HEK293 (cell line): Measurements from ENCODE around the gene CKMT2.

Source experiments
- CTCF ChIA-PET: fragments of 350-600 bp; formaldehyde crosslinking; extraction: SDS; loops from one replicate; lab custom pipeline; 2021; ENCODE audit warnings: antibody characterized with exemption; lab: Yijun Ruan, JAX
- POLR2A ChIA-PET: fragments of 300-600 bp; formaldehyde crosslinking; extraction: SDS; loops from one replicate; lab custom pipeline; 2020; ENCODE audit warnings: antibody characterized with exemption, inconsistent platforms; lab: Yijun Ruan, JAX
- H3K27ac ChIP-seq: fragments of 200-500 bp; sonication (Bioruptor generic); 2 replicates; pipeline ENCODE4 v1.5.1; 2014; ENCODE audit warnings: low read depth, low read length, control low read depth, inconsistent platforms; ENCODE audit errors: extremely low read depth
- H3K36me3 ChIP-seq, 2 experiments: fragments of 200-500 bp in 1 of 2; sonication (Bioruptor generic) in 1 of 2; 1 replicate in 1 of 2; 2 replicates in 1 of 2; pipeline ENCODE4 v1.5.1; 2014 to 2017; ENCODE audit warnings: inconsistent platforms in 2 of 2, low read length in 2 of 2; ENCODE audit not compliant: control insufficient read depth in 2 of 2, insufficient read depth in 1 of 2
- H3K4me1 ChIP-seq: fragments of 200-500 bp; sonication (Bioruptor generic); 2 replicates; pipeline ENCODE4 v1.5.1; 2014; ENCODE audit warnings: mild to moderate bottlenecking, low read length, inconsistent platforms; ENCODE audit not compliant: control insufficient read depth, insufficient read depth
- H3K4me3 ChIP-seq: 2 replicates; pipeline ENCODE4 v1.5.1; 2011; ENCODE audit warnings: low read depth, mild to moderate bottlenecking, control low read depth, low read length, moderate library complexity
- H3K9me3 ChIP-seq: fragments of 200-500 bp; sonication (Bioruptor generic); 2 replicates; pipeline ENCODE4 v1.5.1; 2014; ENCODE audit warnings: low read depth, low read length, inconsistent platforms; ENCODE audit not compliant: control insufficient read depth, insufficient read depth
- BCL11A ChIP-seq: fragments of 450-650 bp; formaldehyde crosslinking; IDR thresholded peaks from 2 replicates; pipeline ENCODE4 v1.5.1; 2016; ENCODE audit warnings: low read depth, missing biosample characterization, missing genetic modification characterization
- HOXA7 ChIP-seq: sonication (generic); formaldehyde crosslinking; IDR thresholded peaks from 2 replicates; pipeline ENCODE4 v1.8.1; 2022; ENCODE audit warnings: missing genetic modification reagents, borderline replicate concordance
- KLF10 ChIP-seq: fragments of 450-650 bp; IDR thresholded peaks from 2 replicates; pipeline ENCODE4 v1.5.1; 2018; ENCODE audit warnings: missing biosample characterization, mild to moderate bottlenecking, missing genetic modification characterization
- OVOL3 ChIP-seq: fragments of 450-650 bp; formaldehyde crosslinking; IDR thresholded peaks from 2 replicates; pipeline ENCODE4 v1.5.1; 2016; ENCODE audit warnings: missing biosample characterization, missing genetic modification characterization
- RBAK ChIP-seq: fragments of 450-650 bp; formaldehyde crosslinking; IDR thresholded peaks from 2 replicates; pipeline ENCODE4 v1.5.1; 2016; ENCODE audit warnings: missing biosample characterization, missing genetic modification characterization
- REPIN1 ChIP-seq: fragments of 450-650 bp; formaldehyde crosslinking; IDR thresholded peaks from 2 replicates; pipeline ENCODE4 v1.5.1; 2017; ENCODE audit warnings: missing biosample characterization, missing genetic modification characterization, low read depth
- ZBTB44 ChIP-seq: fragments of 450-650 bp; IDR thresholded peaks from 2 replicates; pipeline ENCODE4 v1.5.1; 2018; ENCODE audit warnings: missing biosample characterization, mild to moderate bottlenecking, missing genetic modification characterization
- ZEB2 ChIP-seq: fragments of 450-650 bp; formaldehyde crosslinking; IDR thresholded peaks from 2 replicates; pipeline ENCODE4 v1.5.1; 2016; ENCODE audit warnings: missing biosample characterization, missing genetic modification characterization
- ZFP3 ChIP-seq: fragments of 450-650 bp; formaldehyde crosslinking; IDR thresholded peaks from 2 replicates; pipeline ENCODE4 v1.5.1; 2016; ENCODE audit warnings: low read depth, missing biosample characterization, missing genetic modification characterization
- ZFP41 ChIP-seq: fragments of 450-650 bp; formaldehyde crosslinking; IDR thresholded peaks from 2 replicates; pipeline ENCODE4 v1.5.1; 2016; ENCODE audit warnings: missing biosample characterization, missing genetic modification characterization, borderline replicate concordance
- ZNF146 ChIP-seq: fragments of 450-650 bp; formaldehyde crosslinking; IDR thresholded peaks from 2 replicates; pipeline ENCODE4 v1.5.1; 2016; ENCODE audit warnings: missing biosample characterization, missing genetic modification characterization
- ZNF16 ChIP-seq: fragments of 450-650 bp; formaldehyde crosslinking; IDR thresholded peaks from 2 replicates; pipeline ENCODE4 v1.5.1; 2016; ENCODE audit warnings: low read depth, missing biosample characterization, missing genetic modification characterization
- ZNF174 ChIP-seq: fragments of 450-650 bp; formaldehyde crosslinking; IDR thresholded peaks from 2 replicates; pipeline ENCODE4 v1.5.0; 2017; ENCODE audit warnings: missing biosample characterization, mild to moderate bottlenecking, missing genetic modification characterization
- ZNF202 ChIP-seq: fragments of 450-650 bp; formaldehyde crosslinking; IDR thresholded peaks from 2 replicates; pipeline ENCODE4 v1.5.1; 2016; ENCODE audit warnings: missing biosample characterization, missing genetic modification characterization, borderline replicate concordance
- ZNF292 ChIP-seq: fragments of 450-650 bp; formaldehyde crosslinking; IDR thresholded peaks from 2 replicates; pipeline ENCODE4 v1.5.1; 2016; ENCODE audit warnings: low read depth, missing biosample characterization, missing genetic modification characterization, borderline replicate concordance
- ZNF350 ChIP-seq: fragments of 450-650 bp; formaldehyde crosslinking; IDR thresholded peaks from 2 replicates; pipeline ENCODE4 v1.5.0; 2017; ENCODE audit warnings: missing biosample characterization, mild to moderate bottlenecking, missing genetic modification characterization
- ZNF391 ChIP-seq: fragments of 450-650 bp; formaldehyde crosslinking; IDR thresholded peaks from 2 replicates; pipeline ENCODE4 v1.5.1; 2016; ENCODE audit warnings: low read depth, missing biosample characterization, missing genetic modification characterization, borderline replicate concordance
- ZNF398 ChIP-seq: fragments of 450-650 bp; formaldehyde crosslinking; IDR thresholded peaks from 2 replicates; pipeline ENCODE4 v1.5.1; 2017; ENCODE audit warnings: missing biosample characterization, missing genetic modification characterization
- ZNF426 ChIP-seq: fragments of 450-650 bp; formaldehyde crosslinking; IDR thresholded peaks from 2 replicates; pipeline ENCODE4 v1.5.1; 2017; ENCODE audit warnings: missing biosample characterization, missing genetic modification characterization, mild to moderate bottlenecking, inconsistent platforms, moderate library complexity
- ZNF449 ChIP-seq: fragments of 450-650 bp; formaldehyde crosslinking; IDR thresholded peaks from 2 replicates; pipeline ENCODE4 v1.5.1; 2017; ENCODE audit warnings: missing biosample characterization, mild to moderate bottlenecking, missing genetic modification characterization, moderate library complexity
- ZNF473 ChIP-seq: fragments of 450-650 bp; formaldehyde crosslinking; IDR thresholded peaks from 2 replicates; pipeline ENCODE4 v1.5.1; 2017; ENCODE audit warnings: missing biosample characterization, missing genetic modification characterization
- ZNF530 ChIP-seq: fragments of 450-650 bp; formaldehyde crosslinking; IDR thresholded peaks from 2 replicates; pipeline ENCODE4 v1.5.1; 2016; ENCODE audit warnings: low read depth, missing biosample characterization, missing genetic modification characterization
- ZNF629 ChIP-seq: fragments of 450-650 bp; formaldehyde crosslinking; IDR thresholded peaks from 2 replicates; pipeline ENCODE4 v1.5.1; 2017; ENCODE audit warnings: missing biosample characterization, missing genetic modification characterization
- ZNF654 ChIP-seq: fragments of 450-650 bp; formaldehyde crosslinking; IDR thresholded peaks from 2 replicates; pipeline ENCODE4 v1.5.1; 2016; ENCODE audit warnings: low read depth, missing biosample characterization, missing genetic modification characterization
- ZNF664 ChIP-seq: fragments of 450-650 bp; formaldehyde crosslinking; IDR thresholded peaks from 2 replicates; pipeline ENCODE4 v1.5.1; 2016; ENCODE audit warnings: missing biosample characterization, missing genetic modification characterization
- ZNF677 ChIP-seq: fragments of 450-650 bp; IDR thresholded peaks from 2 replicates; pipeline ENCODE4 v1.5.0; 2018; ENCODE audit warnings: missing biosample characterization, mild to moderate bottlenecking, missing genetic modification characterization, moderate library complexity
- ZNF701 ChIP-seq: fragments of 450-650 bp; formaldehyde crosslinking; IDR thresholded peaks from 2 replicates; pipeline ENCODE4 v1.5.1; 2016; ENCODE audit warnings: missing biosample characterization, missing genetic modification characterization

The CKMT2 gene

GRCh38 chr5:81313686-81314085 is 80.6 kb downstream of the CKMT2 start (continued):
- TF ChIP-seq ZNF701 (no peak), ZNF391 (no peak)

- Histone ChIP-seq H3K9me3 (no peaks in the 10 kb centered on the region), H3K4me3 (no peak overlapping the region), H3K4me1 (no peaks in the 10 kb centered on the region), H3K36me3 (peaks cover 16 to 40% of the 10 kb centered on the region in 2 experiments; a peak in 2 of 3 replicates), H3K27ac (no peak overlapping the region)
- CTCF ChIA-PET, result interaction anchor here (0.6 to 1.4 kb wide), 2 partner anchors 15 to 27 kb away, joined by 3 to 7 read pairs; no protein-coding TSS in a partner anchor
- POLR2A ChIA-PET, result no interaction called here
- TF ChIP-seq ZNF449 (tag by site-specific recombination) (no peak), OVOL3 (tag by site-specific recombination) (no peak), ZNF677 (tag by site-specific recombination) (no peak), ZBTB44 (tag by site-specific recombination) (no peak), ZEB2 (tag by site-specific recombination) (no peak), REPIN1 (tag by site-specific recombination) (no peak), ZNF473 (no peak), ZNF664 (tag by site-specific recombination) (no peak), ZNF654 (tag by site-specific recombination) (no peak), ZNF146 (tag by site-specific recombination) (no peak), ZFP3 (tag by site-specific recombination) (no peak), ZNF530 (tag by site-specific recombination) (no peak), ZNF202 (tag by site-specific recombination) (no peak), ZNF629 (no peak), KLF10 (tag by site-specific recombination) (no peak), ZNF350 (no peak), ZNF398 (tag by site-specific recombination) (no peak)
Observed at GRCh38 chr5:81314581-81314980, 81.5 kb downstream of the CKMT2 start.

GRCh38 chr5:81315336-81315735 is 82.2 kb downstream of the CKMT2 start:
- Histone ChIP-seq H3K9me3 (no peaks in the 10 kb centered on the region), H3K27ac (no peak overlapping the region)
- TF ChIP-seq ZNF629 (no peak), ZNF174 (tag by site-specific recombination) (no peak), ZFP41 (no peak), ZNF426 (tag by site-specific recombination) (no peak), ZNF292 (tag by site-specific recombination) (no peak), ZNF16 (tag by site-specific recombination) (no peak), RBAK (tag by site-specific recombination) (no peak), BCL11A (no peak), HOXA7 (no peak)
- TF ChIP-seq, all 188 proteins: peak for 0
- POLR2A ChIA-PET, result no interaction called here
- CTCF ChIA-PET, result interaction anchor here (1.4 kb wide), 1 partner anchor 15 kb away, joined by 7 read pairs; no protein-coding TSS in a partner anchor
- Histone ChIP-seq H3K4me1 (no peaks in the 10 kb centered on the region), H3K4me3 (no peak overlapping the region), H3K36me3 (peaks cover 9 to 35% of the 10 kb centered on the region in 2 experiments; a peak in 2 of 3 replicates)
